GM12801 (cell line): ENCODE results near the gene STAP2.

Source experiments
- CTCF ChIP-seq: IDR thresholded peaks from one replicate; pipeline ENCODE4 v1.5.1; 2011; ENCODE audit warnings: control low read depth; ENCODE audit not compliant: insufficient read length; ENCODE audit errors: extremely low read depth

STAP2 gene

GRCh38 chr19:4376991-4377781, 38.6 kb upstream of the STAP2 start:
- no peak for TF ChIP-seq CTCF

- no peak for TF ChIP-seq CTCF
Observed at GRCh38 chr19:4376671-4376990, 38.0 kb upstream of the STAP2 start.

- no peak for TF ChIP-seq CTCF
Observed at GRCh38 chr19:4376028-4376670, 37.5 kb upstream of the STAP2 start.

GRCh38 chr19:4375164-4376027, 36.8 kb upstream of the STAP2 start:
- TF ChIP-seq CTCF, result no peak

GRCh38 chr19:4374498-4375163, 36.0 kb upstream of the STAP2 start:
- no peak for TF ChIP-seq CTCF

GRCh38 chr19:4373601-4374497, 35.2 kb upstream of the STAP2 start:
- no peak for TF ChIP-seq CTCF
